Naive thymus-derived CD8-positive, alpha-beta T cell (primary cell): ENCODE measurements around the gene PTBP3. TPM values are rescaled to one million over a fixed set of nuclear protein-coding genes. Genes with fewer than 3 reads are reported as not detected.

Experiments used
- ATAC-seq, 2 donors: fragments of 150-1000 bp; cut with Tn5 transposase in 1 of 2; sonication (Bioruptor Pico), chemical (Tn5 transposase) in 1 of 2; 1 replicate in 1 of 2; 2 replicates in 1 of 2; pipeline ENCODE4 v1.10.0; 2021; ENCODE audit warnings: mild to moderate bottlenecking in 2 of 2, moderate library complexity in 2 of 2
- POLR2A ChIA-PET: fragments of 350-600 bp; sonication (Branson Sonifier 250); formaldehyde crosslinking; loops from one replicate; lab custom pipeline; 2021; ENCODE audit warnings: antibody characterized with exemption; lab: Charles Lee
- DNase-seq, 10 donors: peaks; one replicate each; pipeline versions ENCODE4 v3.0.0 to v3.0.0-alpha.2; 2020 to 2022
- H3K27ac Mint-ChIP-seq, 10 donors: one replicate each; pipeline ENCODE4 v1.8.0; 2020 to 2022; ENCODE audit warnings: mild to moderate bottlenecking in 10 of 10, mixed read lengths in 10 of 10, moderate library complexity in 4 of 10, inconsistent platforms in 1 of 10
- H3K27me3 Mint-ChIP-seq, 5 donors: one replicate each; pipeline ENCODE4 v1.8.0; 2021 to 2022; ENCODE audit warnings: mixed read lengths in 5 of 5
- H3K36me3 Mint-ChIP-seq, 3 donors: one replicate each; pipeline ENCODE4 v1.8.0; 2020 to 2022; ENCODE audit warnings: mixed read lengths in 3 of 3, mild to moderate bottlenecking in 2 of 3, inconsistent platforms in 1 of 3
- H3K4me1 Mint-ChIP-seq, 4 donors: one replicate each; pipeline ENCODE4 v1.8.0; 2021 to 2022; ENCODE audit warnings: mixed read lengths in 4 of 4
- H3K4me3 Mint-ChIP-seq, 10 donors: one replicate each; pipeline ENCODE4 v1.8.0; 2020 to 2022; ENCODE audit warnings: mild to moderate bottlenecking in 10 of 10, mixed read lengths in 10 of 10, moderate library complexity in 6 of 10, inconsistent platforms in 1 of 10
- H3K9me3 Mint-ChIP-seq, 9 donors: one replicate each; pipeline ENCODE4 v1.8.0; 2020 to 2022; ENCODE audit warnings: mixed read lengths in 9 of 9, mild to moderate bottlenecking in 3 of 9, inconsistent platforms in 1 of 9, moderate library complexity in 1 of 9
- polyA plus RNA-seq, 3 donors: library from polyadenylated mRNA; unstranded; fragments of 300-500 nt; fragmentation: Illumina TruSeq; gene quantifications; one replicate each; pipeline ENCODE4 v1.2.3, GENCODE V29; 2021
- total RNA-seq, 8 experiments: library from RNA in 2 of 8; stranded (reverse) in 2 of 8; gene quantifications; one replicate each; pipeline ENCODE4 v1.2.3 and lab custom pipeline; 2021 to 2026

PTBP3 gene
- total and polyA plus RNA-seq, 5 experiments from 2014 or later: 32.1 to 123 (median 51.0) TPM

DNA sequence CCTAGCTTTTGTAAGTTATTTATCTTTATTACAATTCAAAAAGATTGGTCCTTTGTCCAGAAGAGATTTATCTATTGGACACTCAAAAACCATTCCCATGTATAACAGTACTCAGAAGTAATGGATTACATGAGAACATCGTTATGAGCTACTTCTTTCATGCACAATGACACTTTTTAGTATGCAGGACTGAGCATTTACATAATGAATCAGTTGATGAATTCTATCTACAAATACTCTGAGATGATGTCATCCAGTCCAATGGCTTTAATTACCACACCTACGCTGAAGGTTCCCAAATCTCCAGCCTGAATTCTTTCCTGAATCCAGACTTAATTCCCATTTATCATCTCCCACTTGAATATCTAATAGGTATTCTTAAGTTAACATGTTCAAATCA lies 75.3 kb downstream of the PTBP3 start:
- no peak for DNase-seq
- Mint-ChIP-seq H3K36me3 (peaks cover 13 to 60% (median 27%) of the 10 kb centered on the region in 3 donors), H3K27ac (peak overlapping the region in 2 of 10 donors; percentile 8 to 12), H3K4me1 (peaks cover 4 to 15% (median 14%) of the 10 kb centered on the region in 4 donors), H3K4me3 (no peak overlapping the region), H3K27me3 (no peaks in the 10 kb centered on the region), H3K9me3 (no peaks in the 10 kb centered on the region)
- ATAC-seq: no peak
- POLR2A ChIA-PET: no interaction called here

DNA sequence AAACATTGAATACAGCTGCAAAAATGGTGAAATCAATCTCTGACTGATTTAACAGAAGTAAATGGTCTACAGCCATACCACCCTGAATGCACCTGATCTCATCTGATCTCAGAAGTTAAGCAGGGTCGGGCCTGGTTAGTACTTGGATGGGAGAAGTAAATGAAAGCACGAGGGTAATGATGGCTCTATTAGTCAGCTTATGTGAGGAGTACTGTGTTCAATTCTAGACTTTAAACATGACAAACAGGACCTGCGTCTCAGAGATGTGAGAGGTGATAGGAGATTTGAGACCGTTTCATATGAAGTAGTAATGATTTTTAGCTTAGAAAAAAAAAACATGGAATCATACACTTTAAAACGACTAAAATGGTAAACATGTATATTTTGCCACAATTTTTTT lies 81.2 kb downstream of the PTBP3 start:
- no peaks in the 10 kb centered on the region for H3K27me3 Mint-ChIP-seq
- H3K4me3 Mint-ChIP-seq: no peak overlapping the region
- no peak for DNase-seq
- ATAC-seq: no peak
- peaks cover 0 to 62% (median 23%) of the 10 kb centered on the region in 3 donors for H3K36me3 Mint-ChIP-seq
- H3K9me3 Mint-ChIP-seq: no peaks in the 10 kb centered on the region
- peaks cover 0 to 8% (median 6%) of the 10 kb centered on the region in 4 donors for H3K4me1 Mint-ChIP-seq
- POLR2A ChIA-PET: no interaction called here
- H3K27ac Mint-ChIP-seq: peak overlapping the region in 2 of 10 donors; percentile 39 to 65

DNA sequence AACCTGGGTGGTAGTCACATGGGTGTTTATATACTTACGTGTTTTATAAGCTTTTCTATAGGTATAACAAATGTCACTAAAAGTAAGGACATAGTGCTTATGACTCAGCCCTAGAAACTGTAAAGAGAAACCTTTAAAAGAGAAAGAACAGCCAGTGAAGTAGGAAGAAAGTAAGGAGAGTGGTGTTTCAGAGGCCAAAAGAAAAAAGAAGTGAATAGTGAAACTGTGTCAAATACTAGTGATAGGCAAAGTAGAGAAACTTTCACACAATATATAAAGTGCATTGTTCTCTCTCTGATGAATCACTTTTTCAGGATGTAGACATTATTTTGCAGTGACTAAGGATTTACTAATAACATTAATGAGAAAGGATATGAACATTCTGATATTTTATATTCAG lies 84.1 kb downstream of the PTBP3 start:
- H3K9me3 Mint-ChIP-seq: no peaks in the 10 kb centered on the region
- ATAC-seq (no peak), DNase-seq (no peak)
- H3K4me3 Mint-ChIP-seq: no peak overlapping the region
- no peaks in the 10 kb centered on the region for H3K27me3 Mint-ChIP-seq
- POLR2A ChIA-PET: no interaction called here
- peaks cover 0 to 77% (median 39%) of the 10 kb centered on the region in 3 donors for H3K36me3 Mint-ChIP-seq
- H3K27ac Mint-ChIP-seq: no peak overlapping the region
- peaks cover 0 to 8% (median 6%) of the 10 kb centered on the region in 4 donors for H3K4me1 Mint-ChIP-seq

DNA sequence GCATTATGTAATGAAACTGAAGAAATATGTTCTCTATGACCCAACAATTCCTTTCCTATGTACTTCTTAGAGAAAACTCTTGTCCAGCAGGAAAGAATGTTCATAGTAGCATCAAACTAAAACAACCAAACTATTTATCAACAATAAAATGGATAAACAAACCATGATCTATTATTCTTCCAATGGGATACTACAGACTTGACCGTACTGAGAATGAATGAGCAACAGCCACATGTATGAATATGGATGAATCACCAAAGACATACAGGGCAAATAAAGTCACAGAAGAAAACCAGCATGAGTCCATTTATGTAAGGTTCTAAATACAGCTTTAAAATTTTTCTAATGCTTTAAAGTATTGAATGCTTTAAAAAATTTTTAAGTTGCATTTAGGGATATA lies 84.7 kb downstream of the PTBP3 start:
- POLR2A ChIA-PET: no interaction called here
- no peak overlapping the region for H3K4me3 Mint-ChIP-seq
- H3K4me1 Mint-ChIP-seq: peaks cover 0 to 8% (median 4%) of the 10 kb centered on the region in 4 donors
- peaks cover 0 to 78% (median 40%) of the 10 kb centered on the region in 3 donors for H3K36me3 Mint-ChIP-seq
- H3K27me3 Mint-ChIP-seq: no peaks in the 10 kb centered on the region
- H3K9me3 Mint-ChIP-seq: no peaks in the 10 kb centered on the region
- no peak overlapping the region for H3K27ac Mint-ChIP-seq
- no peak for ATAC-seq
- no peak for DNase-seq

DNA sequence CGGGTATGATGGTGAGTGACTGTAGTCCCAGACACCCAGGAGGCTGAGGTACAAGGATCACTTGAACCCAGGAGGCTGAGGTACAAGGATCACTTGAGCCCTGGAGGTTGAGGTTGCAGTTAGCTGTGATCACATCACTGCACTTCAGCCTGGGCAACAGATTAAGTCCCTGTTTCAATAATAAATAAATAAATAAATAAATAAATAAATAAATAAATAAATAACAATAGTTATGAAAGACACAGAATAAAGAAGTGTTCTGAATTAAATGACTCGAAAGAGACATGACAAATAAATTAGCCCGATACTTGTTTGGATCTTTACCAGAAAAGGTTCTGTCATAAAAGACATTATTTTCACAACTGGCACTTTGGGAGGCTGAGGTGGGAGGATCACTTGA lies 86.3 kb downstream of the PTBP3 start:
- Mint-ChIP-seq H3K4me1 (peaks cover 0 to 11% (median 4%) of the 10 kb centered on the region in 4 donors), H3K36me3 (peaks cover 0 to 76% (median 43%) of the 10 kb centered on the region in 3 donors), H3K27ac (no peak overlapping the region), H3K4me3 (no peak overlapping the region), H3K9me3 (no peaks in the 10 kb centered on the region), H3K27me3 (no peaks in the 10 kb centered on the region)
- ATAC-seq (no peak), DNase-seq (no peak)
- POLR2A ChIA-PET: no interaction called here

DNA sequence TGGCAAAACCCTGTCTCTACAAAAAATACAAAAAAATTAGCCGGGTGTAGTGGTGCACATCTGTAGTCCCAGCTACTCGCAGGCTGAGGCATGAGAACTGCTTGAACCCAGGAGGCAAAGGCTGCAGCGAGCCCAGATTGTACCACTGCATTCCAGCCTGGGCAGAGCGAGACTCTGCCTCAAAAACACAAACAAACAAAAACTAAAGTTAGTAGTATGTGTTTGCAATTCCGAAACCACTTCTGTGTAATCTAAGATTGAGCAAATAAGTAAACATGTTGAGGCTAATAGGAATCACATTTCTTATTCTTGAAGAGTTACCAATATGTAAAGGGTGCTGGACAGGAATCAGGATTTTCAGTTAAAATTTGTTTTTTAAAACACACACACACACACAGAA lies 88.3 kb downstream of the PTBP3 start:
- H3K9me3 Mint-ChIP-seq: no peaks in the 10 kb centered on the region
- no peak for DNase-seq
- H3K27ac Mint-ChIP-seq: no peak overlapping the region
- no peak for ATAC-seq
- peaks cover 0 to 11% (median 4%) of the 10 kb centered on the region in 4 donors for H3K4me1 Mint-ChIP-seq
- POLR2A ChIA-PET: no interaction called here
- H3K36me3 Mint-ChIP-seq: peaks cover 0 to 74% (median 42%) of the 10 kb centered on the region in 3 donors
- H3K4me3 Mint-ChIP-seq: no peak overlapping the region
- no peaks in the 10 kb centered on the region for H3K27me3 Mint-ChIP-seq

DNA sequence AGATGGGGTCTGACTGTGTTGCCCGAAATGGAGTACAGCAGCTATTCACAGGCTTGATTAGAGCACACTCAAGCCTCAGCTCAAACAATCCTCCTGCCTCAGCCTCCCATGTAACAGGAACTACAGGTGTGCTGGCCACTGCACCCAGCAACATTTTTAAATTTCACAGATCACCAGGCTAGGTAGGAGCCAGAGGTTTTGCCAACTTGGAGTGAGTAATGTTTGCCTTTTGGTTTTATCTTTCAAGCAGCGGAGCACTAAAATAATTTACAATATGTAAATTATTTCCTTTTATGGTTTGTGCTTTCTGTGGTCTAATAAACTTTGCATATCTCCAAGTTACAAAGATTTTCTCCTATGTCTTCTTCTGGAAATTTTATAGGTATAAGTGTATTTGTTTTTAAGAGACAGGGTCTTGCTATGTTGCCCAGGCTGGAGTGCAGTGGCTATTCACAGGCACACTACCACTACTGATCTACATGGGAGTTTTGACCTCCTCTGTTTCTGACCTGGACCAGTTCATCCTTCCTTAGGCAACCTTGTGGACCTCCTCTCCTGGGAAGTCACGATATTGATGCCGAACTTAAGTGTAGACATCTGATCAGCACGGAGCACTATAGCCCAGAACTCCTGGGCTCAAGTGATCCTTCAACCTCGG lies 91.1 kb downstream of the PTBP3 start:
- H3K36me3 Mint-ChIP-seq: peaks cover 12 to 78% (median 53%) of the 10 kb centered on the region in 3 donors
- H3K27ac Mint-ChIP-seq: no peak overlapping the region
- no peak overlapping the region for H3K4me3 Mint-ChIP-seq
- POLR2A ChIA-PET: no interaction called here
- no peak for DNase-seq
- ATAC-seq: no peak
- H3K27me3 Mint-ChIP-seq: no peaks in the 10 kb centered on the region
- H3K4me1 Mint-ChIP-seq: peaks cover 3 to 13% (median 10%) of the 10 kb centered on the region in 4 donors
- no peaks in the 10 kb centered on the region for H3K9me3 Mint-ChIP-seq

DNA sequence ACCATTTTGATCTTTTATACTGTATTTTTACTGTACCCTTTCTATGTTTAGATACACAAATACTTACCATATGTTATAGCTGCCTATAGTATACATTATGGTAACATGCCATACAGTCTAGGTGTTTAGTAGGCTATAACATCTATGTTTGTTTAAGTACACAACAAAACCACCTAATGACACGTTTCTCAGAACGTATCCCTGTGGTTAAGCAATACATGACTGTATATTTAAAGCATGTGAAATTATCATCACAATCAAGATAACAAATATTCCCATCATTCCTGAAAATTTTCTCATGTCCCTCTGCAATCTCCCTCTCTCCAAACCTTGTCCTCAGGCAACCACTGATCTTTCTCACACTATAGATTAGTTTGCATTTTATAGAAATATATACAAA lies 91.9 kb downstream of the PTBP3 start:
- peak overlapping the region in 1 of 10 donors; percentile 21 for H3K27ac Mint-ChIP-seq
- H3K9me3 Mint-ChIP-seq: no peaks in the 10 kb centered on the region
- H3K36me3 Mint-ChIP-seq: peaks cover 12 to 71% (median 48%) of the 10 kb centered on the region in 3 donors
- ATAC-seq (no peak), DNase-seq (no peak)
- H3K27me3 Mint-ChIP-seq: no peaks in the 10 kb centered on the region
- POLR2A ChIA-PET: no interaction called here
- no peak overlapping the region for H3K4me3 Mint-ChIP-seq
- peaks cover 3 to 13% (median 10%) of the 10 kb centered on the region in 4 donors for H3K4me1 Mint-ChIP-seq

DNA sequence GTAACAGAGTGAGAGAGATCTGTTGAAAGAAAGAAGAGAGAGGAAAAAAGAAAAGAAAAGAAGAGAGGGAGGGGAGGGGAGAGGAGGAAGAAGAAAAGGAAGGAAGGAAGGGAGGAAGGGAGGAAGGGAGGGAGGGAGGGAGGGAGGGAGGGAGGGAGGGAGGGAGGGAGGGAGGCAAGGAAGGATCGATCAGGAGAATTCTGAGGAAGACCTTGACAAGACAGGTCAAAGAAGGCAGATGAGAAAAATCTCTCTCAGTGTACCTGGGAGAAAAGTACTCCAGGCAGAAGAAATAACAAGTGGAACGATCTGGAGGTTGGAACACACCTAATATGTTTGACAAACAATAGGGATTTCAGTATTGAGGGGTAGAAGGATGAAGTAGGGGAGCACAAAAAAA lies 93.7 kb downstream of the PTBP3 start:
- Mint-ChIP-seq H3K9me3 (no peaks in the 10 kb centered on the region), H3K27me3 (no peaks in the 10 kb centered on the region), H3K27ac (no peak overlapping the region), H3K4me1 (peaks cover 3 to 13% (median 9%) of the 10 kb centered on the region in 4 donors), H3K4me3 (no peak overlapping the region), H3K36me3 (peaks cover 12 to 54% (median 34%) of the 10 kb centered on the region in 3 donors)
- DNase-seq (no peak), ATAC-seq (no peak)
- POLR2A ChIA-PET: no interaction called here

DNA sequence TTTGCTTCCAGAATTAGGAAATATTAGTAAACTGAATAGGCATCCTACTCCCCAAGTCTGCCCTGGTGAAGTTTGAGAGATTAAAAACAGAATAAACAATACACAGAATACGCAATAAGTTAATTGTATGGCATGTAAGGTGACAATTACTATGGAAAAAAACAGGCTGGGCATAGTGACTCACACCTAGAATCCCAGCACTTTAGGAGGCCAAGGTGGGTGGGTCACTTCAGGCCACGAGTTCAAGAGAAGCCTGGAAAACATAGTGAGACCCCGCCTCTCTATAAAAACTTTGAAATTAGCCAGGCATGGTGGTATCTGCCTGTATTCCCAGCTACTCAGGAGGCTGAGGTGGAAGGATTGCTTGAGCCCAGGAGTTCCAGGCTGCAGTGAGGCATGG lies 94.1 kb downstream of the PTBP3 start:
- POLR2A ChIA-PET: no interaction called here
- Mint-ChIP-seq H3K27ac (peak overlapping the region in 1 of 10 donors; percentile 52), H3K27me3 (no peaks in the 10 kb centered on the region), H3K9me3 (no peaks in the 10 kb centered on the region), H3K36me3 (peaks cover 12 to 50% (median 31%) of the 10 kb centered on the region in 3 donors), H3K4me3 (no peak overlapping the region), H3K4me1 (peaks cover 5 to 13% (median 9%) of the 10 kb centered on the region in 4 donors)
- ATAC-seq: no peak
- no peak for DNase-seq

DNA sequence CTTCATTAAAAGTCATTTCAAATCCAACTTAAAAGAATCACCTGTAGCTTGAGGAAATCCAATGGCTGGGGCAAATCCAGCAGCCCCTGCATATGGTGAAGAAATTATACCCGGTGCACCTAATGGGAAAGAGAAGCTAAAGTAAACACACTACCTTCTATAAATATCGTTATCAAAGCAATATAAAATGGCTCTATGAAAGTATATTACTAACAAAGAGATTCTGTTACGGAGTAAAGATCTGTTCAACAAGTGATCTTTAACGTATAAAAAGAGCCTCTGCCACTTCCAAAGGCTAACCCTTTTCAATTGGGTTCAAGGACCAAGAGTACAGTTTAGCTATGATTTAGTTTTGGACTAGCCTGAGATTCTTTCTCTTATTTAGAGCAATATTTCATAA lies 98.6 kb downstream of the PTBP3 start:
- no peaks in the 10 kb centered on the region for H3K27me3 Mint-ChIP-seq
- DNase-seq (no peak), ATAC-seq (no peak)
- peaks cover 12 to 47% (median 20%) of the 10 kb centered on the region in 3 donors for H3K36me3 Mint-ChIP-seq
- POLR2A ChIA-PET: no interaction called here
- no peak overlapping the region for H3K27ac Mint-ChIP-seq
- no peaks in the 10 kb centered on the region for H3K9me3 Mint-ChIP-seq
- peaks cover 4 to 10% (median 9%) of the 10 kb centered on the region in 4 donors for H3K4me1 Mint-ChIP-seq
- no peak overlapping the region for H3K4me3 Mint-ChIP-seq

DNA sequence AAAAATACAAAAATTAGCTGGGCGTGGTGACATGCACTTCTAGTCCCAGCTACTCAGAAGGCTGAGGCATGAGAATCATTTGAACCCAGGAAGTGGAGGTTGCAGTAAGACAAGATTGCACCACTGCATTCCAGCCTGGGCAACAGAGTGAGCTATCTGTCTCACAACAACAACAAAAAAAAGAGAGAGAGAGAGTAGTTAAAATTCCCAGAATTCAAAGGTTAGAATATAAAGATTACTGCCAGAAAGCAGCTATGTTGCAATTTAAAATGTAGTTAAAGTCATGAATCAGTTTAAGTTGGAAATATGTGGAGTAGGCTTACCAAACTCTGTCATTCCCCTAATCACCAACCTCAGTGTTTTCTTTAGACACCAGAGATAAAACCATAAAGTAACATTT lies 99.7 kb downstream of the PTBP3 start:
- H3K27ac Mint-ChIP-seq: peak overlapping the region in 2 of 10 donors; percentile 52 to 84
- POLR2A ChIA-PET: interaction anchor here (0.7 kb wide), 1 partner anchor 20 kb away, joined by 4 read pairs; no protein-coding TSS in a partner anchor

DNA sequence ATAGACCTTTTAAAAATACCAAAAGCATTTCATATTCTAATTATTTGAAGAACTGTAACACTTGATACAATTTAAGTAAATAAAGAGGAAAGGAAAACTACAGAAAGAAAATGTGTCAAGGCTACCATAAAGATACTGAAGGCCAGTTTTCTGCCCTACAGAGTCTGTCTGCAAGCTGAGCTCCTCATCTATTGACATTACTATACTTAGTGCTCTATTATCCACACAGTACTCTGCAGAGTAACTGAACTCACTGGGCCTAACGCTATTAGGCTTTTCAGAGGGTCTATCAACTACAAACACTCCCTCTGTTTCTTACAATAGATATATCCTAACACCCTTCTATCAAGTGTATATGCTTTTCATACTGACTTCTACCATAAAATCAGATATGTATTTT lies 101.2 kb downstream of the PTBP3 start:
- POLR2A ChIA-PET: no interaction called here
- H3K27ac Mint-ChIP-seq: peak overlapping the region in 1 of 10 donors; percentile 63
- peaks cover 5 to 49% (median 12%) of the 10 kb centered on the region in 3 donors for H3K36me3 Mint-ChIP-seq
- no peaks in the 10 kb centered on the region for H3K9me3 Mint-ChIP-seq
- H3K4me3 Mint-ChIP-seq: no peak overlapping the region
- ATAC-seq (no peak), DNase-seq (no peak)
- H3K4me1 Mint-ChIP-seq: peaks cover 0 to 9% (median 3%) of the 10 kb centered on the region in 4 donors
- H3K27me3 Mint-ChIP-seq: no peaks in the 10 kb centered on the region

More for the DNA sequence above, 99.7 kb downstream of the PTBP3 start:
- no peak overlapping the region for H3K4me3 Mint-ChIP-seq
- no peaks in the 10 kb centered on the region for H3K27me3 Mint-ChIP-seq
- DNase-seq (no peak), ATAC-seq (no peak)
- peaks cover 4 to 10% (median 8%) of the 10 kb centered on the region in 4 donors for H3K4me1 Mint-ChIP-seq
- no peaks in the 10 kb centered on the region for H3K9me3 Mint-ChIP-seq
- H3K36me3 Mint-ChIP-seq: peaks cover 7 to 49% (median 14%) of the 10 kb centered on the region in 3 donors
